Activated B cell treated with CpG ODN at 0.5 μM for 24 hours (primary cell): ENCODE measurements around the gene GDPGP1. TPM values are rescaled to one million over a fixed set of nuclear protein-coding genes. Genes with fewer than 3 reads are reported as not detected.
A peak's percentile ranks its signal among the peaks of the same experiment; 100 is the strongest.

Experiments
- ATAC-seq: fragments of 200-7000 bp; cut with Tn5 transposase; one replicate; pipeline ENCODE4 v1.10.0; 2021; ENCODE audit warnings: low read depth, mild to moderate bottlenecking, moderate library complexity
- CTCF ChIA-PET: fragments of 350-600 bp; sonication (Branson Sonifier 250); formaldehyde crosslinking; loops from one replicate; lab custom pipeline; 2021; ENCODE audit warnings: antibody characterized with exemption; lab: Charles Lee
- POLR2A ChIA-PET: fragments of 350-600 bp; sonication (Branson Sonifier 250); formaldehyde crosslinking; loops from one replicate; lab custom pipeline; 2021; ENCODE audit warnings: antibody characterized with exemption; lab: Charles Lee
- DNase-seq: peaks from one replicate; pipeline ENCODE4 v3.0.0; 2022
- H3K27ac Mint-ChIP-seq: one replicate; pipeline ENCODE4 v1.8.0; 2020; ENCODE audit warnings: mixed read lengths
- H3K27me3 Mint-ChIP-seq: one replicate; pipeline ENCODE4 v1.8.0; 2021; ENCODE audit warnings: mixed read lengths
- H3K36me3 Mint-ChIP-seq: one replicate; pipeline ENCODE4 v1.8.0; 2021; ENCODE audit warnings: low read depth, mixed read lengths
- H3K4me1 Mint-ChIP-seq: one replicate; pipeline ENCODE4 v1.8.0; 2021; ENCODE audit warnings: mixed read lengths
- H3K4me3 Mint-ChIP-seq: one replicate; pipeline ENCODE4 v1.8.0; 2020; ENCODE audit warnings: mild to moderate bottlenecking, mixed read lengths
- H3K9me3 Mint-ChIP-seq: one replicate; pipeline ENCODE4 v1.8.0; 2020; ENCODE audit warnings: mixed read lengths
- CTCF ChIP-seq: fragments of 200-600 bp; IDR thresholded peaks from one replicate; pipeline ENCODE4 v1.8.0; 2022; ENCODE audit warnings: antibody characterized with exemption, mild to moderate bottlenecking
- intact Hi-C: fragments of 100-400 bp; cut with micrococcal nuclease; formaldehyde crosslinking; loops from one replicate; pipeline ENCODE4 v1.15.1; 2024
- total RNA-seq: library from RNA; stranded (reverse); gene quantifications from 2 replicates; pipeline ENCODE4 v1.2.3, GENCODE V29; 2022

Gene GDPGP1
- total RNA-seq, 1 donor from 2014 or later: 6.2 TPM

- Mint-ChIP-seq H3K9me3 (no peaks in the 10 kb centered on the region), H3K36me3 (peaks cover 11% of the 10 kb centered on the region), H3K4me1 (peaks cover 88% of the 10 kb centered on the region), H3K27me3 (no peaks in the 10 kb centered on the region), H3K27ac (peak overlapping the region; percentile 98), H3K4me3 (peak overlapping the region; percentile 13)
- CTCF ChIA-PET: interaction anchor here (0.8 to 10.1 kb wide), 5 partner anchors 12 to 449 kb away, joined by 3 to 130 read pairs (median 3); partner anchors contain the start of genes CIB1 and SEMA4B
- POLR2A ChIA-PET: interaction anchor here (0.6 to 13.0 kb wide), 7 partner anchors 13 to 88 kb away, joined by 3 to 248 read pairs (median 29); partner anchors contain the start of genes CIB1, GDPGP1 and SEMA4B
- DNase-seq: no peak
- no peak for TF ChIP-seq CTCF
- intact Hi-C loops: no loop called here
- ATAC-seq: no peak
Measured at GRCh38 chr15:90188914-90189748, 44.9 kb upstream of the GDPGP1 start.

GRCh38 chr15:90189781-90190467, 44.1 kb upstream of the GDPGP1 start:
- Mint-ChIP-seq H3K27ac (peak overlapping the region; percentile 98), H3K4me1 (peaks cover 93% of the 10 kb centered on the region), H3K4me3 (peak overlapping the region; percentile 25), H3K9me3 (no peaks in the 10 kb centered on the region), H3K27me3 (no peaks in the 10 kb centered on the region), H3K36me3 (peaks cover 11% of the 10 kb centered on the region)
- no peak for TF ChIP-seq CTCF
- ChIA-PET POLR2A (interaction anchor here (0.6 to 13.0 kb wide), 6 partner anchors 13 to 89 kb away, joined by 3 to 248 read pairs (median 46); partner anchors contain the start of genes CIB1, GDPGP1 and SEMA4B), CTCF (interaction anchor here (0.8 to 10.1 kb wide), 6 partner anchors 11 to 43 kb away, joined by 3 to 130 read pairs (median 3); partner anchors contain the start of genes CIB1 and SEMA4B)
- ATAC-seq: no peak
- intact Hi-C loops: loop anchor here (2.0 to 10.0 kb wide), 3 partner anchors 27 to 742 kb away; partner anchors contain the start of gene HDDC3
- DNase-seq: no peak

- Mint-ChIP-seq H3K36me3 (peaks cover 10% of the 10 kb centered on the region), H3K27ac (peak overlapping the region; percentile 98), H3K4me3 (peak overlapping the region; percentile 77), H3K9me3 (no peaks in the 10 kb centered on the region), H3K27me3 (no peaks in the 10 kb centered on the region), H3K4me1 (peaks cover 95% of the 10 kb centered on the region)
- CTCF ChIA-PET: interaction anchor here (1.2 to 10.1 kb wide), 7 partner anchors 10 to 42 kb away, joined by 3 to 130 read pairs (median 15); partner anchors contain the start of genes CIB1, GDPGP1 and SEMA4B
- ATAC-seq (peak; percentile 68), DNase-seq (peak; percentile 66)
- no peak for TF ChIP-seq CTCF
- POLR2A ChIA-PET: interaction anchor here (0.6 to 13.0 kb wide), 12 partner anchors 12 to 198 kb away, joined by 3 to 248 read pairs (median 12); partner anchors contain the start of genes CIB1, GDPGP1, IQGAP1 and SEMA4B
- intact Hi-C loops: loop anchor here (1.0 to 10.0 kb wide), 7 partner anchors 11 to 742 kb away; partner anchors contain the start of genes CIB1, HDDC3 and SEMA4B
Measured at GRCh38 chr15:90190606-90191343, 43.2 kb upstream of the GDPGP1 start.

- H3K27me3 Mint-ChIP-seq: no peaks in the 10 kb centered on the region
- ATAC-seq: peak; percentile 48
- no peak for TF ChIP-seq CTCF
- H3K27ac Mint-ChIP-seq: peak overlapping the region; percentile 98
- peaks cover 95% of the 10 kb centered on the region for H3K4me1 Mint-ChIP-seq
- no peaks in the 10 kb centered on the region for H3K9me3 Mint-ChIP-seq
- peaks cover 11% of the 10 kb centered on the region for H3K36me3 Mint-ChIP-seq
- H3K4me3 Mint-ChIP-seq: peak overlapping the region; percentile 77
- POLR2A ChIA-PET: interaction anchor here (0.5 to 13.0 kb wide), 15 partner anchors 10 to 197 kb away, joined by 3 to 248 read pairs (median 9); partner anchors contain the start of genes CIB1, GDPGP1, IQGAP1 and SEMA4B
- intact Hi-C loops: loop anchor here (1.0 to 10.0 kb wide), 7 partner anchors 10 to 741 kb away; partner anchors contain the start of genes CIB1, HDDC3 and SEMA4B
- no peak for DNase-seq
- CTCF ChIA-PET: interaction anchor here (1.2 to 10.1 kb wide), 7 partner anchors 9 to 42 kb away, joined by 3 to 130 read pairs (median 15); partner anchors contain the start of genes CIB1, GDPGP1 and SEMA4B
Measured at GRCh38 chr15:90191344-90191687, 42.7 kb upstream of the GDPGP1 start.
